ENCODE results near the gene COMMD1. TPM values are rescaled to one million over a fixed set of nuclear protein-coding genes. Genes with fewer than 3 reads are reported as not detected.

COMMD1 gene
- polyA plus RNA-seq, 4 donors: 29.1 to 45.4 (median 37.5) TPM

GRCh38 chr2:62045017-62045543 is 139.6 kb downstream of the COMMD1 start:
- DNase-seq (no peak), FAIRE-seq (no peak)
- peaks cover 0 to 12% of the 10 kb centered on the region in 2 donors for H3K9me3 ChIP-seq (ENCODE audit: control insufficient read depth in 2 of 2, insufficient read depth in 1 of 2, low read depth in 1 of 2, low read length in 1 of 2)
- H3K27me3 ChIP-seq (ENCODE audit: control insufficient read depth in 3 of 3, insufficient read depth in 3 of 3, low read length in 3 of 3): no peaks in the 10 kb centered on the region
- peaks cover 0 to 10% (median 2%) of the 10 kb centered on the region in 3 donors for H3K4me1 ChIP-seq (ENCODE audit: control insufficient read depth in 3 of 3, insufficient read depth in 2 of 3, low read depth in 1 of 3, low read length in 2 of 3)
- H3K36me3 ChIP-seq (ENCODE audit: control insufficient read depth in 3 of 3, insufficient read depth in 2 of 3, low read depth in 1 of 3, low read length in 3 of 3): no peaks in the 10 kb centered on the region
- no peak overlapping the region for H3K4me3 ChIP-seq (ENCODE audit: low read depth in 1 of 3, low read length in 3 of 3)
- 85 to 87% (median 86%) methylated on average over 3 of the region's 3 CpGs for WGBS, 3 donors
- no peak overlapping the region for H3K27ac ChIP-seq (ENCODE audit: low read depth in 1 of 3, low read length in 2 of 3)

- no peaks in the 10 kb centered on the region for H3K36me3 ChIP-seq (ENCODE audit: control insufficient read depth in 3 of 3, insufficient read depth in 2 of 3, low read depth in 1 of 3, low read length in 3 of 3)
- H3K27me3 ChIP-seq (ENCODE audit: control insufficient read depth in 3 of 3, insufficient read depth in 3 of 3, low read length in 3 of 3): no peaks in the 10 kb centered on the region
- FAIRE-seq: no peak
- H3K4me1 ChIP-seq (ENCODE audit: control insufficient read depth in 3 of 3, insufficient read depth in 2 of 3, low read depth in 1 of 3, low read length in 2 of 3): peaks cover 0 to 10% (median 2%) of the 10 kb centered on the region in 3 donors
- peaks cover 0 to 12% of the 10 kb centered on the region in 2 donors for H3K9me3 ChIP-seq (ENCODE audit: control insufficient read depth in 2 of 2, insufficient read depth in 1 of 2, low read depth in 1 of 2, low read length in 1 of 2)
- H3K27ac ChIP-seq (ENCODE audit: low read depth in 1 of 3, low read length in 2 of 3): peak overlapping the region in 1 of 3 donors; percentile 46
- no peak overlapping the region for H3K4me3 ChIP-seq (ENCODE audit: low read depth in 1 of 3, low read length in 3 of 3)
- WGBS, 3 donors: 15 to 69% (median 51%) methylated on average over 1 of the region's 1 CpG
- peak in 1 of 2 donors; percentile 33 for DNase-seq
Observed at GRCh38 chr2:62046141-62046540, 140.7 kb downstream of the COMMD1 start.

DNA sequence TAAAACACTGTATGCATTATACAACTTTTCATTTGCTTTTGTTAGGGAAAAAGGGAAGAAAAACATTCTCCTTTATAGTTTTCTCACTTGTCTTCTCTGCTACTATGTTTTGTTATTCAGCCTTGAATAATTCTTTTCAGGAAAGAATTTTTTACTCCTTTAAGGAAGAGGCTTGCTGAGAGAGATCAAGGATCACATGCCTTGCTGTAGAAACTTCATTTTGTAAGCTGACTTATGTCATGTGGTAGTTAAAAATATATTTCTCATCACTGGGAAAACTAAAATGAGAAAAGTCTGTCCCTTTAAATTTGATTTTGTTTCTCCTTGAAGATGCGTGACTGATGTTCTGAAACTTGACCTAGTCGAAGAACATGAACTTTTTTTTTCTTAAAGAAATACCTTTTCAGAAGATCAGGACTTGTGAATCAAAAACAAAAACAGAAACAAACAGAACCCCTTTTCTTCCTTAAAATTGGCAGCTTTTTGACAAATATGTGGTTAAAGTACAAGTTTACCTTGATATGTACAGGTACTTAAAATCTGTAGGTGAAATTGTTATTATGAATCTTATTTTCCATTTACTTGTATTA is 145.1 kb downstream of the COMMD1 start:
- WGBS, 3 donors: 54 to 63% (median 62%) methylated on average over 2 of the region's 2 CpGs
- peaks cover 0 to under 1% of the 10 kb centered on the region in 2 donors for H3K9me3 ChIP-seq (ENCODE audit: control insufficient read depth in 2 of 2, insufficient read depth in 1 of 2, low read depth in 1 of 2, low read length in 1 of 2)
- H3K4me1 ChIP-seq (ENCODE audit: control insufficient read depth in 3 of 3, insufficient read depth in 2 of 3, low read depth in 1 of 3, low read length in 2 of 3): peaks cover 0 to 8% (median 0%) of the 10 kb centered on the region in 3 donors
- H3K27ac ChIP-seq (ENCODE audit: low read depth in 1 of 3, low read length in 2 of 3): no peak overlapping the region
- H3K4me3 ChIP-seq (ENCODE audit: low read depth in 1 of 3, low read length in 3 of 3): no peak overlapping the region
- H3K36me3 ChIP-seq (ENCODE audit: control insufficient read depth in 3 of 3, insufficient read depth in 2 of 3, low read depth in 1 of 3, low read length in 3 of 3): no peaks in the 10 kb centered on the region
- DNase-seq (no peak), FAIRE-seq (no peak)
- H3K27me3 ChIP-seq (ENCODE audit: control insufficient read depth in 3 of 3, insufficient read depth in 3 of 3, low read length in 3 of 3): no peaks in the 10 kb centered on the region

- Histone ChIP-seq H3K9me3 (ENCODE audit: control insufficient read depth in 2 of 2, insufficient read depth in 1 of 2, low read depth in 1 of 2, low read length in 1 of 2) (no peaks in the 10 kb centered on the region), H3K4me1 (ENCODE audit: control insufficient read depth in 3 of 3, insufficient read depth in 2 of 3, low read depth in 1 of 3, low read length in 2 of 3) (no peaks in the 10 kb centered on the region), H3K27ac (ENCODE audit: low read depth in 1 of 3, low read length in 2 of 3) (no peak overlapping the region), H3K36me3 (ENCODE audit: control insufficient read depth in 3 of 3, insufficient read depth in 2 of 3, low read depth in 1 of 3, low read length in 3 of 3) (no peaks in the 10 kb centered on the region), H3K4me3 (ENCODE audit: low read depth in 1 of 3, low read length in 3 of 3) (no peak overlapping the region), H3K27me3 (ENCODE audit: control insufficient read depth in 3 of 3, insufficient read depth in 3 of 3, low read length in 3 of 3) (no peaks in the 10 kb centered on the region)
- FAIRE-seq (no peak), DNase-seq (no peak)
- WGBS, 3 donors: 91 to 92% (median 91%) methylated on average over 4 of the region's 4 CpGs
Observed at GRCh38 chr2:62054029-62054791, 148.7 kb downstream of the COMMD1 start.

DNA sequence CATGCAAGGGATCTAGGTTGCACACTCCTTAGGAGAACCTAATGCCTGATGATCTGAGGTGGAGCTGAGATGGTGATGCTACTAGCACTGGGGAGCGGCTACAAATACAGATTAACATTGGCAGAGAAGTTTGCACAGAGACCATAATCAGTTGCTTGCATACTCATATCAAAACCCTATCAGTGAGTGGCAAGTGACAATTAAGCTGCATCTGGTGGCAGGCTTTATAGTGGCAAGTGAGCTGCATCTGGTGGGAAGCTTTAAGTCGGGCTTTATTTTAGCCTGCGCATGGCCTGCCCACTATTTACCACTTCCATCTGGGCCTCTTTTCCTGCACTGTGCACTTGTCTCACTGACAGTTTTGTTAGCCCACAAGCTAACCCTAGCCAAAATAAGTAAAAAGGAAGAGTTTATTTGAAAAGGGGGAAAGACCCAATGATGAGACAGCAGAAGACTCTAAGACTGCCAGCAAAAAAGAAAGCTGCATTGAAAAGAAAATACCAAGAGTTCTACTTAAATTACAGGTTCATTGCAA is 149.5 kb downstream of the COMMD1 start:
- DNase-seq (no peak), FAIRE-seq (no peak)
- H3K4me1 ChIP-seq (ENCODE audit: control insufficient read depth in 3 of 3, insufficient read depth in 2 of 3, low read depth in 1 of 3, low read length in 2 of 3): no peaks in the 10 kb centered on the region
- no peaks in the 10 kb centered on the region for H3K27me3 ChIP-seq (ENCODE audit: control insufficient read depth in 3 of 3, insufficient read depth in 3 of 3, low read length in 3 of 3)
- 85 to 94% (median 90%) methylated on average over 3 of the region's 3 CpGs for WGBS, 3 donors
- H3K9me3 ChIP-seq (ENCODE audit: control insufficient read depth in 2 of 2, insufficient read depth in 1 of 2, low read depth in 1 of 2, low read length in 1 of 2): no peaks in the 10 kb centered on the region
- H3K36me3 ChIP-seq (ENCODE audit: control insufficient read depth in 3 of 3, insufficient read depth in 2 of 3, low read depth in 1 of 3, low read length in 3 of 3): no peaks in the 10 kb centered on the region
- no peak overlapping the region for H3K27ac ChIP-seq (ENCODE audit: low read depth in 1 of 3, low read length in 2 of 3)
- no peak overlapping the region for H3K4me3 ChIP-seq (ENCODE audit: low read depth in 1 of 3, low read length in 3 of 3)

GRCh38 chr2:62055724-62056336 is 150.4 kb downstream of the COMMD1 start:
- Histone ChIP-seq H3K9me3 (ENCODE audit: control insufficient read depth in 2 of 2, insufficient read depth in 1 of 2, low read depth in 1 of 2, low read length in 1 of 2) (no peaks in the 10 kb centered on the region), H3K4me3 (ENCODE audit: low read depth in 1 of 3, low read length in 3 of 3) (no peak overlapping the region), H3K4me1 (ENCODE audit: control insufficient read depth in 3 of 3, insufficient read depth in 2 of 3, low read depth in 1 of 3, low read length in 2 of 3) (no peaks in the 10 kb centered on the region), H3K27ac (ENCODE audit: low read depth in 1 of 3, low read length in 2 of 3) (no peak overlapping the region), H3K36me3 (ENCODE audit: control insufficient read depth in 3 of 3, insufficient read depth in 2 of 3, low read depth in 1 of 3, low read length in 3 of 3) (no peaks in the 10 kb centered on the region), H3K27me3 (ENCODE audit: control insufficient read depth in 3 of 3, insufficient read depth in 3 of 3, low read length in 3 of 3) (no peaks in the 10 kb centered on the region)
- no peak for FAIRE-seq
- DNase-seq: no peak
- WGBS, 3 donors: 86 to 90% (median 88%) methylated on average over 3 of the region's 3 CpGs

DNA sequence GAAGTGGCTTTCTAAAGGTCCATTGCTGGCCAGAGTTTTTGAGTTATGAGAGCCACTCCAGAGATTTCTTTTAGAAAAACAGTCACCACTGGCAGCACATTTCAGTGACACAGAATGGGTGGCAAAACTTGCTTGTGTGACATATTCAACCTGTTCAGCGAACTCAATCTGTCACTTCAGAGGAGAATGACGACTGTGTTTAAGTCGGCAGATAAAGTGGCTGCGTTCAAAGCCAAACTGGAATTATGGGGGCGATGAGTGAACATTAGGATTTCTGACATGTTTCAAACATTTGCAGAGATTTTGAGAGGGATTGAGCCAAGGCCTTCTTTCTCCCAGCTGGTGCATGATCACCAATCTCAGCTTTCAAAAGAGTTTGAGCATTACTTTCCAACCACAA is 150.9 kb downstream of the COMMD1 start:
- FAIRE-seq (no peak), DNase-seq (no peak)
- WGBS, 3 donors: 93 to 97% (median 93%) methylated on average over 5 of the region's 5 CpGs
- Histone ChIP-seq H3K27me3 (ENCODE audit: control insufficient read depth in 3 of 3, insufficient read depth in 3 of 3, low read length in 3 of 3) (no peaks in the 10 kb centered on the region), H3K4me3 (ENCODE audit: low read depth in 1 of 3, low read length in 3 of 3) (no peak overlapping the region), H3K27ac (ENCODE audit: low read depth in 1 of 3, low read length in 2 of 3) (no peak overlapping the region), H3K4me1 (ENCODE audit: control insufficient read depth in 3 of 3, insufficient read depth in 2 of 3, low read depth in 1 of 3, low read length in 2 of 3) (no peaks in the 10 kb centered on the region), H3K9me3 (ENCODE audit: control insufficient read depth in 2 of 2, insufficient read depth in 1 of 2, low read depth in 1 of 2, low read length in 1 of 2) (no peaks in the 10 kb centered on the region), H3K36me3 (ENCODE audit: control insufficient read depth in 3 of 3, insufficient read depth in 2 of 3, low read depth in 1 of 3, low read length in 3 of 3) (no peaks in the 10 kb centered on the region)

DNA sequence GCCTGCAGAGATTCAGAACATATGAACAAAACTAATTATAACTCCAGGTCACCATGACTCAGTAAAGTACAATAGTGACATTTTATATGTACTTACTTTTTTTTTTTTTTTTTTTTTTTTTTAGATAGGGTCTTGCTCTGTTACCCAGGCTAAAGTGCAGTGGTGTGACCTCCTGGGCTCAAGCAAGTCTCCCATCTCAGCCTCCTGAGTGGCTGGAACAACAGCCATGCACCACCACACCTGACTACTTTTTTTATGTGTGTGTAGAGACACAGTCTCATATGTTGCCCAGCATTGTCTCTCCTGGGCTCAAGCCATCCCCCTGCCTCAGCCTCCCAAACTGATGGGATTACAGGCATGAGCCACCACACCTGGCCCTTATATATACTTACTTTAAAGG is 159.8 kb downstream of the COMMD1 start:
- Histone ChIP-seq H3K27me3 (ENCODE audit: control insufficient read depth in 3 of 3, insufficient read depth in 3 of 3, low read length in 3 of 3) (no peaks in the 10 kb centered on the region), H3K4me3 (ENCODE audit: low read depth in 1 of 3, low read length in 3 of 3) (no peak overlapping the region)

More for the DNA sequence above, 159.8 kb downstream of the COMMD1 start:
- FAIRE-seq: no peak
- no peaks in the 10 kb centered on the region for H3K4me1 ChIP-seq (ENCODE audit: control insufficient read depth in 3 of 3, insufficient read depth in 2 of 3, low read depth in 1 of 3, low read length in 2 of 3)
- H3K27ac ChIP-seq (ENCODE audit: low read depth in 1 of 3, low read length in 2 of 3): no peak overlapping the region
- H3K36me3 ChIP-seq (ENCODE audit: control insufficient read depth in 3 of 3, insufficient read depth in 2 of 3, low read depth in 1 of 3, low read length in 3 of 3): peaks cover 0 to 6% (median 0%) of the 10 kb centered on the region in 3 donors
- DNase-seq: no peak
- peaks cover 0 to 3% of the 10 kb centered on the region in 2 donors for H3K9me3 ChIP-seq (ENCODE audit: control insufficient read depth in 2 of 2, insufficient read depth in 1 of 2, low read depth in 1 of 2, low read length in 1 of 2)
